Fibroblast of lung (primary cell): ENCODE measurements around the gene PLD1.

Source experiments
- EZH2 ChIP-seq: IDR thresholded peaks from 2 replicates; pipeline ENCODE4 v1.5.1; 2012; ENCODE audit warnings: low read length, control low read depth, mild to moderate bottlenecking; ENCODE audit errors: missing control alignments
- TF ChIP-seq, protein P1 (sequence below), 2 donors: IDR thresholded peaks in 1 of 2; conservative IDR thresholded peaks in 1 of 2; 1 replicate in 1 of 2; 2 replicates in 1 of 2; pipeline ENCODE4 v1.5.1; 2011 to 2012; ENCODE audit warnings: low read length in 2 of 2, control low read depth in 1 of 2, inconsistent platforms in 1 of 2, low read depth in 1 of 2, mild to moderate bottlenecking in 1 of 2

DNA sequence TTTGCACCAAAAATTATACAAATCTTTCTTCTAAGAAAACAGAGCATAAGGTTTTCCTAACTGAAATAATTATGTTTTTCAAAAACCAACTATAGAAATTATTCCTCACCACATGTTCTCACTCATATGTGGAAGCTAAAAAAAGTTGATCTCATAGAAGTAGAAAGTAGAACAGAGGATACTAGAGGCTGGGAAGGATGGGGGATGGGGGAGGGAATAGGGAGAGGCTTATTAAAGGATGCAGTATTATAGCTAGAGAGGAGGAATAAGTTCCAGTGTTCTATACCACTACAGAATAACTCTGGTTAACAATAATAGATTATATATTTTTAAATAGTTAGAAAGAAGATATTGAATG lies 20.2 kb upstream of the PLD1 start:
- TF ChIP-seq, protein P1, sequence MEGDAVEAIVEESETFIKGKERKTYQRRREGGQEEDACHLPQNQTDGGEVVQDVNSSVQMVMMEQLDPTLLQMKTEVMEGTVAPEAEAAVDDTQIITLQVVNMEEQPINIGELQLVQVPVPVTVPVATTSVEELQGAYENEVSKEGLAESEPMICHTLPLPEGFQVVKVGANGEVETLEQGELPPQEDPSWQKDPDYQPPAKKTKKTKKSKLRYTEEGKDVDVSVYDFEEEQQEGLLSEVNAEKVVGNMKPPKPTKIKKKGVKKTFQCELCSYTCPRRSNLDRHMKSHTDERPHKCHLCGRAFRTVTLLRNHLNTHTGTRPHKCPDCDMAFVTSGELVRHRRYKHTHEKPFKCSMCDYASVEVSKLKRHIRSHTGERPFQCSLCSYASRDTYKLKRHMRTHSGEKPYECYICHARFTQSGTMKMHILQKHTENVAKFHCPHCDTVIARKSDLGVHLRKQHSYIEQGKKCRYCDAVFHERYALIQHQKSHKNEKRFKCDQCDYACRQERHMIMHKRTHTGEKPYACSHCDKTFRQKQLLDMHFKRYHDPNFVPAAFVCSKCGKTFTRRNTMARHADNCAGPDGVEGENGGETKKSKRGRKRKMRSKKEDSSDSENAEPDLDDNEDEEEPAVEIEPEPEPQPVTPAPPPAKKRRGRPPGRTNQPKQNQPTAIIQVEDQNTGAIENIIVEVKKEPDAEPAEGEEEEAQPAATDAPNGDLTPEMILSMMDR (conservative IDR thresholded peaks at IDR 0.05 in 1 of 2, IDR thresholded peaks at IDR 0.05 in 1 of 2; ENCODE audit: low read depth in 1 of 2, low read length in 2 of 2) = no peak
- no peak for TF ChIP-seq EZH2
